PC-9 (cell line): ENCODE measurements around the gene CDH13.

Source experiments
- EZH2 ChIP-seq: fragments of 200-600 bp; sonication (generic); IDR thresholded peaks from 2 replicates; pipeline ENCODE4 v1.8.0; 2017; ENCODE audit warnings: antibody characterized with exemption, low read depth
- TF ChIP-seq, protein P1 (sequence below): fragments of 200-600 bp; sonication (generic); conservative IDR thresholded peaks from 2 replicates; pipeline ENCODE4 v1.6.1; 2017; ENCODE audit warnings: mixed run types, antibody characterized with exemption, mild to moderate bottlenecking, moderate library complexity

DNA sequence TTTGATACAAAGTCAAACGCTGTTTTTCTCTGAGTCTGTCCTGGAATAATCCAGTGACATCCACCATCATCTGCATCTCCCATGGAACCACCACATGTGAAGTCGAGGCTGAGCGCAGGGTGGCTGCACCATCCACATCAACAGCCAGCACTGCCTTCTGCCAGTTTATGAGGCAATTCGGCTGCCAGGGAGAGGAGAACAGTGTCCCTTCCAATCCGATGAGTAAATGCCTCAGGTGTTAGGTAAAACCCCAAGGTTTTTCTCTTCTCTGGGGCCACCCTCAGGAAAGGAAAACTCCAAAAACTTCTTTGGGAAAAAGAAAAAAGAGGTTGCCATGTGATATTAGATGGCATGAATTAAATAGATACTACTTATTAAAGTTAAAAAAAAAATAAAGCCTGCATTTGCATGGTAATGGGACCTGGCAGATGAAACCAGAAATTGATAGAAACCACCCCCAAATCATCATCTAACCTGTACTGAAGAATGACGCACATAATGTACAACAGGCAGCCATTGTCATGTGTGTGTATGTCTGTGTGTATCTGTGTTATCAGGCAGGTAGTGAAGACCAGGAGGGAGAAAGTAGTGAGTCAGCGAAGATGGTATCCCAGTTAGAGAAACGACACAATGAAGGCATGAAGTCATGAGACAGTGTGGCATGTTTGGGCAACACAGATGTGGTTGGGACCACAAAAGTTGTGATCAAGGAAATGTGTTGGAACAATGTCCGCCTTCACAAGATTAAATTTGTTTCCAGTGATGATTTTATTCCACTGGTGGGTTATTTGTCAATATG lies 478.7 kb downstream of the CDH13 start:
- TF ChIP-seq, protein P1, sequence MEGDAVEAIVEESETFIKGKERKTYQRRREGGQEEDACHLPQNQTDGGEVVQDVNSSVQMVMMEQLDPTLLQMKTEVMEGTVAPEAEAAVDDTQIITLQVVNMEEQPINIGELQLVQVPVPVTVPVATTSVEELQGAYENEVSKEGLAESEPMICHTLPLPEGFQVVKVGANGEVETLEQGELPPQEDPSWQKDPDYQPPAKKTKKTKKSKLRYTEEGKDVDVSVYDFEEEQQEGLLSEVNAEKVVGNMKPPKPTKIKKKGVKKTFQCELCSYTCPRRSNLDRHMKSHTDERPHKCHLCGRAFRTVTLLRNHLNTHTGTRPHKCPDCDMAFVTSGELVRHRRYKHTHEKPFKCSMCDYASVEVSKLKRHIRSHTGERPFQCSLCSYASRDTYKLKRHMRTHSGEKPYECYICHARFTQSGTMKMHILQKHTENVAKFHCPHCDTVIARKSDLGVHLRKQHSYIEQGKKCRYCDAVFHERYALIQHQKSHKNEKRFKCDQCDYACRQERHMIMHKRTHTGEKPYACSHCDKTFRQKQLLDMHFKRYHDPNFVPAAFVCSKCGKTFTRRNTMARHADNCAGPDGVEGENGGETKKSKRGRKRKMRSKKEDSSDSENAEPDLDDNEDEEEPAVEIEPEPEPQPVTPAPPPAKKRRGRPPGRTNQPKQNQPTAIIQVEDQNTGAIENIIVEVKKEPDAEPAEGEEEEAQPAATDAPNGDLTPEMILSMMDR, result no peak
- no peak for TF ChIP-seq EZH2
